Stimulated activated CD8-positive, alpha-beta memory T cell treated with anti-CD3 and anti-CD28 coated beads, Interleukin-7, amount 100 ng/mL, for 48 hours (primary cell): ENCODE results near the gene FAM72A.
"Not testable (repeated sequence)": the region's sequence is repeated elsewhere in the genome, so short reads cannot be mapped to it uniquely, and the experiment has no call there.

ENCODE experiments used
- DNase-seq, 2 donors: peaks; one replicate each; pipeline ENCODE4 v3.0.0-alpha.2; 2020; ENCODE audit warnings: low read depth in 1 of 2; ENCODE audit errors: extremely low read depth in 1 of 2

FAM72A gene

GRCh38 chr1:206173110-206173719 is 29.4 kb downstream of the FAM72A start:
- not testable (repeated sequence) for DNase-seq

- DNase-seq: not testable (repeated sequence)
Observed at GRCh38 chr1:206169794-206170193, 32.8 kb downstream of the FAM72A start.

- DNase-seq: not testable (repeated sequence)
Observed at GRCh38 chr1:206167350-206168029, 35.1 kb downstream of the FAM72A start.

GRCh38 chr1:206145771-206146290 is 56.8 kb downstream of the FAM72A start:
- DNase-seq: no peak

GRCh38 chr1:206144605-206145004 is 58.0 kb downstream of the FAM72A start:
- no peak for DNase-seq

GRCh38 chr1:206143537-206144172 is 59.0 kb downstream of the FAM72A start:
- DNase-seq: no peak

- DNase-seq: no peak
Observed at GRCh38 chr1:206142770-206143169, 59.9 kb downstream of the FAM72A start.

GRCh38 chr1:206142011-206142410 is 60.6 kb downstream of the FAM72A start:
- no peak for DNase-seq

- no peak for DNase-seq
Observed at GRCh38 chr1:206136241-206136640, 66.4 kb downstream of the FAM72A start.
